Measurements from ENCODE around the gene VEGFC. TPM values are rescaled to one million over a fixed set of nuclear protein-coding genes. Genes with fewer than 3 reads are reported as not detected.

VEGFC gene
- total RNA-seq, 2 donors from 2014 or later, result 4.0 to 7.0 TPM

DNA sequence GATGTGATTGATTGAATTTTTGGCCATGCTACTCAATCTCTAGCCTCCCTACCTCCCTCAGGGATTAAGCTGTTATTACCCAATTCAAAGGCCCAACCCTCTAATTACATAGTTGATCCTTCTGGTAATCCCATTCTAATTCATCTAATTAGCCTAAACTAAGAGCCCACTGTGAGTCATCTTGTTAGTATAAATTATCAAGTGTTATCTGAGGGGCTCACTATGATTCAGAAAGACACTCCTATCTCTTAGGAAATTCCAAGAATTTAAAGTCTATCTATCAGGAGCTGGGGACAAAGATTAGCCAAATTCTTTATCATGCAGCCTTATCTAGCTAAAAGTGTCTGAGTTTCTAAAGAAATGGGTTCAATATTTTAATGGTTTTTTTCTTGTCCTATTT lies 32.9 kb upstream of the VEGFC start:
- DNase-seq (ENCODE audit: low spot score), result no peak
- no peaks in the 10 kb centered on the region for H3K36me3 ChIP-seq
- no peaks in the 10 kb centered on the region for H3K9me3 ChIP-seq
- H3K4me1 ChIP-seq (replicated peaks), result no peaks in the 10 kb centered on the region
- TF ChIP-seq POLR2A (IDR thresholded peaks at IDR 0.05), result no peak
- TF ChIP-seq, protein P1, sequence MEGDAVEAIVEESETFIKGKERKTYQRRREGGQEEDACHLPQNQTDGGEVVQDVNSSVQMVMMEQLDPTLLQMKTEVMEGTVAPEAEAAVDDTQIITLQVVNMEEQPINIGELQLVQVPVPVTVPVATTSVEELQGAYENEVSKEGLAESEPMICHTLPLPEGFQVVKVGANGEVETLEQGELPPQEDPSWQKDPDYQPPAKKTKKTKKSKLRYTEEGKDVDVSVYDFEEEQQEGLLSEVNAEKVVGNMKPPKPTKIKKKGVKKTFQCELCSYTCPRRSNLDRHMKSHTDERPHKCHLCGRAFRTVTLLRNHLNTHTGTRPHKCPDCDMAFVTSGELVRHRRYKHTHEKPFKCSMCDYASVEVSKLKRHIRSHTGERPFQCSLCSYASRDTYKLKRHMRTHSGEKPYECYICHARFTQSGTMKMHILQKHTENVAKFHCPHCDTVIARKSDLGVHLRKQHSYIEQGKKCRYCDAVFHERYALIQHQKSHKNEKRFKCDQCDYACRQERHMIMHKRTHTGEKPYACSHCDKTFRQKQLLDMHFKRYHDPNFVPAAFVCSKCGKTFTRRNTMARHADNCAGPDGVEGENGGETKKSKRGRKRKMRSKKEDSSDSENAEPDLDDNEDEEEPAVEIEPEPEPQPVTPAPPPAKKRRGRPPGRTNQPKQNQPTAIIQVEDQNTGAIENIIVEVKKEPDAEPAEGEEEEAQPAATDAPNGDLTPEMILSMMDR (IDR thresholded peaks at IDR 0.05), result no peak
- no peak for TF ChIP-seq POLR2AphosphoS5 (IDR thresholded peaks at IDR 0.05)
- H3K27ac ChIP-seq, result no peak overlapping the region
- no peak overlapping the region for H3K4me3 ChIP-seq
- intact Hi-C loops (cut with DNase I), result no loop called here
- no peaks in the 10 kb centered on the region for H3K27me3 ChIP-seq (replicated peaks; ENCODE audit: insufficient read depth)

DNA sequence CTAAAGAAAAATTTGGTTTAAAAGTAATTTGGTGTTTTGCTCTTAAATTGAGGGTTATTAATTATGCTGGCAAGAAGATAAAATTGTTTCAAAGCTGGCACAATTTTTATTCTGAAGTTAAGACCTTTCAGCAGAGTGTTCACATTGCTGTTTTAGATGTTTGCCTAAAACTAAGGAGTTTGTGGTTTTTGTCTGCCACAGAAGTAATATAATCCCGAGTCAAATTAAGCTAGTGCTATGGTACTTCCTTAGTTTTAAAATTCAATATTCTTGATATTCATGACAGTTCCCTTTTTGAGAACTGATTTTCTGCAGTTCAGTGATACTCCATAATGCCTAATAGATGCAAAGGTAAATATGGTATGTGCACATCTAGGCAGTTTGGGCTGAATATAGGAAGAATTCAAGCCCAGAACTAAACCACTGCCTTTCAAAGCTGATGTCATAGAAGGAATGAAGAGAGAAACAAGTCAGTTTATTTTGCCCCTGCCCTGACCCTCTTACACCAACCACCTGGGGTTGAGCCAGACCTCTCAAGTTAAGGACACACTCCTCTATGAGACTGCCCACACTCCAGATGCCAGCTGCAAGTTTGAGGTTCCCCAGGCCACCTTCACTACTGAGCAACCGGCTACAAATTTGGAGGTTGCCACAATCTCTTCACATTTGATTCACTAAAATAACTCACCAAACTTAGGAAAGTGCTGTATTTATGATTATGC lies 32.1 kb upstream of the VEGFC start:
- Histone ChIP-seq H3K4me1 (replicated peaks) (no peaks in the 10 kb centered on the region), H3K4me3 (no peak overlapping the region), H3K9me3 (no peaks in the 10 kb centered on the region), H3K27me3 (replicated peaks; ENCODE audit: insufficient read depth) (no peaks in the 10 kb centered on the region), H3K27ac (no peak overlapping the region), H3K36me3 (no peaks in the 10 kb centered on the region)
- no peak for TF ChIP-seq POLR2AphosphoS5 (IDR thresholded peaks at IDR 0.05)
- no peak for TF ChIP-seq POLR2A (IDR thresholded peaks at IDR 0.05)
- TF ChIP-seq, protein P1 (IDR thresholded peaks at IDR 0.05), result no peak
- intact Hi-C loops (cut with DNase I), result no loop called here
- 66% methylated on average over 2 of the region's 2 CpGs for WGBS
- no peak for DNase-seq (ENCODE audit: low spot score)

DNA sequence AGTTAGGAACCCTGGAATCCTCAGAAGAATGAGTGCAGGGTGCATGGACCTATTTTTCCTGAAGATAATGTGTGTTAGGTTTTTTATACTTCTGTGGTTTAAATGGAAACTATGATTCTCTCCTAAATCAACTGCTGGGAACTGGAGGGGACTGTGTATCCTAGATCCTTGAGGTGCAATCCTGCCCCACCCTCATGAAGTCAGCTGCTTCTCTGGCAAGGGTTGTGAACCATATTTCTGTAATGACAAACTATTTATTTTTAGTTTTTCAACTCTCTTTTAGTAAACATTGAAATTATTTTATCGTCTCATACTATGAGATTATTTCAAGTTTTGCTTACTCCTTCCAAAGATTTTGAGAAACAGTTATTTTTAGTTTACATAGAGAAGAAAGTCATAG lies 25.8 kb upstream of the VEGFC start:
- WGBS, result 75% methylated on average over 1 of the region's 1 CpG

DNA sequence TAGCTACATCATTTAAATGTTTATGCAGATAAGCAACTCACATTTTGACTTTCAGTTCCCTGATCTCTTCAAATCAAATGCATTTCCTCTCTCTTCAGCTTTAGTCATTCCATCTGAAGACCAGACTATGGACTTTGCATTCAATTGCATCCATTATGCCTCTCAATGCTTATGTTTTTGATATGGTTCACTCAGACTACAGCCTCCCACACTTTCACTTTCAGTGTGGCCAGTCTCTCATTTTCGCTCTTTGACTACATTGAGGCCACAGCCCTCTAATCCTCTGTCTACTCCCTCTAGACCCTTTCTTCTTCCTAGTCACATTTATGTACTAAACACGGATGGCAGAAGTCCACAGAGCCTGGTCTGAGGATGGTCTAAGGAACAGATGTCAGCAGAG lies 24.5 kb upstream of the VEGFC start:
- intact Hi-C loops (cut with DNase I), result no loop called here
- Histone ChIP-seq H3K36me3 (no peaks in the 10 kb centered on the region), H3K4me1 (replicated peaks) (no peaks in the 10 kb centered on the region), H3K4me3 (no peak overlapping the region), H3K9me3 (no peaks in the 10 kb centered on the region), H3K27me3 (replicated peaks; ENCODE audit: insufficient read depth) (no peaks in the 10 kb centered on the region), H3K27ac (no peak overlapping the region)
- WGBS, result 100% methylated on average over 2 of the region's 2 CpGs
- no peak for DNase-seq (ENCODE audit: low spot score)
- TF ChIP-seq POLR2A (IDR thresholded peaks at IDR 0.05) (no peak), POLR2AphosphoS5 (IDR thresholded peaks at IDR 0.05) (no peak)
- TF ChIP-seq, protein P1 (IDR thresholded peaks at IDR 0.05), result no peak

More for the DNA sequence above, 25.8 kb upstream of the VEGFC start:
- Histone ChIP-seq H3K4me3 (no peak overlapping the region), H3K4me1 (replicated peaks) (no peaks in the 10 kb centered on the region), H3K27me3 (replicated peaks; ENCODE audit: insufficient read depth) (no peaks in the 10 kb centered on the region), H3K27ac (no peak overlapping the region), H3K9me3 (no peaks in the 10 kb centered on the region), H3K36me3 (no peaks in the 10 kb centered on the region)
- intact Hi-C loops (cut with DNase I), result no loop called here
- DNase-seq (ENCODE audit: low spot score), result no peak
- TF ChIP-seq POLR2AphosphoS5 (IDR thresholded peaks at IDR 0.05) (no peak), POLR2A (IDR thresholded peaks at IDR 0.05) (no peak)
- TF ChIP-seq, protein P1 (IDR thresholded peaks at IDR 0.05), result no peak

DNA sequence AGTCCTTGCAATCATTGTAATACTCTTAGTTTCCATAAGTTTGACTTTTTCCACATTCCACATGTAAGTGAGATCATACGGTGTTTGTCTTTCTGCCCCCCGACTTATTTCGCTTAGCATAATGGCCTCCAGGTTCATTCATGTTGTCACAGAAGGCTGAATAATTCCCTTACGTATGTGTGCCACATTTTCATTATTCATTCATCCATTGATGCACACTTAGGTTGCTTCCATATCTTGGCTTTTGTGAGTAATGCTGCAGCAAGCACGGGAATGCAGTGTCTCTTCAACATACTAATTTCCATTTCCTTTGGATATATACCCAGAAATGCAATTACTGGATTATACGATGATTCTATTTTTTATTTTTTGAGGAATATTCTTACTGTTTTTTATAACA lies 22.0 kb upstream of the VEGFC start:
- H3K4me3 ChIP-seq, result no peak overlapping the region
- DNase-seq (ENCODE audit: low spot score), result no peak
- intact Hi-C loops (cut with DNase I), result no loop called here
- H3K4me1 ChIP-seq (replicated peaks), result no peaks in the 10 kb centered on the region
- 86% methylated on average over 6 of the region's 6 CpGs for WGBS
- TF ChIP-seq, protein P1 (IDR thresholded peaks at IDR 0.05), result no peak
- TF ChIP-seq POLR2A (IDR thresholded peaks at IDR 0.05) (no peak), POLR2AphosphoS5 (IDR thresholded peaks at IDR 0.05) (no peak)
- H3K27ac ChIP-seq, result no peak overlapping the region
- no peaks in the 10 kb centered on the region for H3K9me3 ChIP-seq
- H3K36me3 ChIP-seq, result no peaks in the 10 kb centered on the region
- no peaks in the 10 kb centered on the region for H3K27me3 ChIP-seq (replicated peaks; ENCODE audit: insufficient read depth)
